HEK293 (cell line): ENCODE measurements around the gene OR8B4.

Experiments
- IKZF3 ChIP-seq: fragments of 450-650 bp; IDR thresholded peaks from 2 replicates; pipeline ENCODE4 v1.5.0; 2018; ENCODE audit warnings: missing biosample characterization, mild to moderate bottlenecking, missing genetic modification characterization, moderate library complexity
- KLF9 ChIP-seq: fragments of 450-650 bp; formaldehyde crosslinking; IDR thresholded peaks from 2 replicates; pipeline ENCODE4 v1.5.1; 2016; ENCODE audit warnings: missing biosample characterization, missing genetic modification characterization, low read depth
- MZF1 ChIP-seq: fragments of 450-650 bp; formaldehyde crosslinking; IDR thresholded peaks from 2 replicates; pipeline ENCODE4 v1.5.1; 2017; ENCODE audit warnings: missing biosample characterization, missing genetic modification characterization, borderline replicate concordance
- OVOL3 ChIP-seq: fragments of 450-650 bp; formaldehyde crosslinking; IDR thresholded peaks from 2 replicates; pipeline ENCODE4 v1.5.1; 2016; ENCODE audit warnings: missing biosample characterization, missing genetic modification characterization
- YY1 ChIP-seq: fragments of 450-650 bp; formaldehyde crosslinking; IDR thresholded peaks from 2 replicates; pipeline ENCODE4 v1.5.1; 2018; ENCODE audit warnings: missing biosample characterization, missing genetic modification characterization
- ZNF138 ChIP-seq: fragments of 450-650 bp; formaldehyde crosslinking; IDR thresholded peaks from 2 replicates; pipeline ENCODE4 v1.5.1; 2016; ENCODE audit warnings: missing biosample characterization, missing genetic modification characterization, borderline replicate concordance
- ZNF16 ChIP-seq: fragments of 450-650 bp; formaldehyde crosslinking; IDR thresholded peaks from 2 replicates; pipeline ENCODE4 v1.5.1; 2016; ENCODE audit warnings: low read depth, missing biosample characterization, missing genetic modification characterization
- ZNF274 ChIP-seq, 2 experiments: fragments of 200-500 bp in 1 of 2; fragments of 450-650 bp in 1 of 2; sonication (Bioruptor generic) in 1 of 2; formaldehyde crosslinking in 1 of 2; IDR thresholded peaks; 2 replicates each; pipeline versions ENCODE4 v1.5.1 to v1.6.1; 2014 to 2016; ENCODE audit warnings: borderline replicate concordance in 1 of 2, inconsistent platforms in 1 of 2, low read length in 1 of 2, missing biosample characterization in 1 of 2, missing genetic modification characterization in 1 of 2
- ZNF561 ChIP-seq: fragments of 450-650 bp; IDR thresholded peaks from 2 replicates; pipeline ENCODE4 v1.5.1; 2018; ENCODE audit warnings: missing biosample characterization, missing genetic modification characterization, borderline replicate concordance
- TF ChIP-seq, protein P1 (sequence below): fragments of 450-650 bp; formaldehyde crosslinking; IDR thresholded peaks from 2 replicates; pipeline ENCODE4 v1.5.1; 2016; ENCODE audit warnings: missing biosample characterization, missing genetic modification characterization
- TF ChIP-seq, protein P2 (sequence below): fragments of 450-650 bp; formaldehyde crosslinking; IDR thresholded peaks from 2 replicates; pipeline ENCODE4 v1.5.1; 2016; ENCODE audit warnings: missing biosample characterization, missing genetic modification characterization
- TF ChIP-seq, protein P3 (sequence below): fragments of 450-650 bp; formaldehyde crosslinking; IDR thresholded peaks from 2 replicates; pipeline ENCODE4 v1.5.1; 2016; ENCODE audit warnings: missing biosample characterization, missing genetic modification characterization
- TF ChIP-seq, protein P4 (sequence below): fragments of 450-650 bp; formaldehyde crosslinking; IDR thresholded peaks from 2 replicates; pipeline ENCODE4 v1.5.1; 2017; ENCODE audit warnings: missing biosample characterization, mild to moderate bottlenecking, missing genetic modification characterization, moderate library complexity

DNA sequence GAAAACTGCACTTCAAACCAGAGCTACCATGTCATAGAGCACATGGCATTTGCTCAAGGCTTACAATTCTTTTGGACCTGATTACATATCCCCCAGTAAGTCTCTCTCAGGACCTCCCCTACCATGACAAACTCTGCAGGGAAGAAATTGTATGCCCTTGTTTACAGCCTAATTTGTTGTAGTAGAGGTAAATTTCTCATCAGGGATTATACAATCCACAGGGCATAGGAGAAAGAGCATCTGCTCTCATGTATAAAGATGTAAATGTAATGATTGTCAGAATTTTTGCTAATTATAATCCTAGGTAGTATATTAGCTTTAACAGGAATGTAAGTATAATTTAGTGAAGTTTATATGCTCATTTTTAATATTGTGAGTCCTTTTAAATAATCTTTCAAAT is 25.7 kb downstream of the OR8B4 start, which contains the start of gene OR8B3:
- TF ChIP-seq ZNF561 (tag by site-specific recombination) (no peak), ZNF16 (no peak), YY1 (no peak), MZF1 (no peak), ZNF274 (IDR thresholded peaks at IDR 0.05; ENCODE audit: low read length) (no peak), ZNF274 (tag by site-specific recombination; IDR thresholded peaks at IDR 0.05; ENCODE audit: borderline replicate concordance) (no peak), IKZF3 (tag by site-specific recombination) (no peak), OVOL3 (tag by site-specific recombination) (no peak), ZNF138 (tag by site-specific recombination) (no peak), KLF9 (tag by site-specific recombination) (no peak)
- TF ChIP-seq, protein P1, sequence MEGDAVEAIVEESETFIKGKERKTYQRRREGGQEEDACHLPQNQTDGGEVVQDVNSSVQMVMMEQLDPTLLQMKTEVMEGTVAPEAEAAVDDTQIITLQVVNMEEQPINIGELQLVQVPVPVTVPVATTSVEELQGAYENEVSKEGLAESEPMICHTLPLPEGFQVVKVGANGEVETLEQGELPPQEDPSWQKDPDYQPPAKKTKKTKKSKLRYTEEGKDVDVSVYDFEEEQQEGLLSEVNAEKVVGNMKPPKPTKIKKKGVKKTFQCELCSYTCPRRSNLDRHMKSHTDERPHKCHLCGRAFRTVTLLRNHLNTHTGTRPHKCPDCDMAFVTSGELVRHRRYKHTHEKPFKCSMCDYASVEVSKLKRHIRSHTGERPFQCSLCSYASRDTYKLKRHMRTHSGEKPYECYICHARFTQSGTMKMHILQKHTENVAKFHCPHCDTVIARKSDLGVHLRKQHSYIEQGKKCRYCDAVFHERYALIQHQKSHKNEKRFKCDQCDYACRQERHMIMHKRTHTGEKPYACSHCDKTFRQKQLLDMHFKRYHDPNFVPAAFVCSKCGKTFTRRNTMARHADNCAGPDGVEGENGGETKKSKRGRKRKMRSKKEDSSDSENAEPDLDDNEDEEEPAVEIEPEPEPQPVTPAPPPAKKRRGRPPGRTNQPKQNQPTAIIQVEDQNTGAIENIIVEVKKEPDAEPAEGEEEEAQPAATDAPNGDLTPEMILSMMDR (tag by site-specific recombination): no peak
- TF ChIP-seq, protein P2, sequence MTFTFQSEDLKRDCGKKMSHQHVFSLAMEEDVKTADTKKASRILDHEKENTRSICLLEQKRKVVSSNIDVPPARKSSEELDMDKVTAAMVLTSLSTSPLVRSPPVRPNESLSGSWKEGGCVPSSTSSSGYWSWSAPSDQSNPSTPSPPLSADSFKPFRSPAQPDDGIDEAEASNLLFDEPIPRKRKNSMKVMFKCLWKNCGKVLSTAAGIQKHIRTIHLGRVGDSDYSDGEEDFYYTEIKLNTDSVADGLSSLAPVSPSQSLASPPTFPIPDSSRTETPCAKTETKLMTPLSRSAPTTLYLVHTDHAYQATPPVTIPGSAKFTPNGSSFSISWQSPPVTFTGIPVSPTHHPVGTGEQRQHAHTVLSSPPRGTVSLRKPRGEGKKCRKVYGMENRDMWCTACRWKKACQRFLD (tag by site-specific recombination): no peak
- TF ChIP-seq, protein P3, sequence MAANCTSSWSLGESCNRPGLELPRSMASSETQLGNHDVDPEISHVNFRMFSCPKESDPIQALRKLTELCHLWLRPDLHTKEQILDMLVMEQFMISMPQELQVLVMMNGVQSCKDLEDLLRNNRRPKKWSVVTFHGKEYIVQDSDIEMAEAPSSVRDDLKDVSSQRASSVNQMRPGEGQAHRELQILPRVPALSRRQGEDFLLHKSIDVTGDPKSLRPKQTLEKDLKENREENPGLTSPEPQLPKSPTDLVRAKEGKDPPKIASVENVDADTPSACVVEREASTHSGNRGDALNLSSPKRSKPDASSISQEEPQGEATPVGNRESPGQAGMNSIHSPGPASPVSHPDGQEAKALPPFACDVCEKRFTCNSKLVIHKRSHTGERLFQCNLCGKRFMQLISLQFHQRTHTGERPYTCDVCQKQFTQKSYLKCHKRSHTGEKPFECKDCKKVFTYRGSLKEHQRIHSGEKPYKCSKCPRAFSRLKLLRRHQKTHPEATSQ: no peak
- TF ChIP-seq, protein P4, sequence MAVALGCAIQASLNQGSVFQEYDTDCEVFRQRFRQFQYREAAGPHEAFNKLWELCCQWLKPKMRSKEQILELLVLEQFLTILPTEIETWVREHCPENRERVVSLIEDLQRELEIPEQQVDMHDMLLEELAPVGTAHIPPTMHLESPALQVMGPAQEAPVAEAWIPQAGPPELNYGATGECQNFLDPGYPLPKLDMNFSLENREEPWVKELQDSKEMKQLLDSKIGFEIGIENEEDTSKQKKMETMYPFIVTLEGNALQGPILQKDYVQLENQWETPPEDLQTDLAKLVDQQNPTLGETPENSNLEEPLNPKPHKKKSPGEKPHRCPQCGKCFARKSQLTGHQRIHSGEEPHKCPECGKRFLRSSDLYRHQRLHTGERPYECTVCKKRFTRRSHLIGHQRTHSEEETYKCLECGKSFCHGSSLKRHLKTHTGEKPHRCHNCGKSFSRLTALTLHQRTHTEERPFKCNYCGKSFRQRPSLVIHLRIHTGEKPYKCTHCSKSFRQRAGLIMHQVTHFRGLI (tag by site-specific recombination): no peak
